Peyer's patch (tissue), 4 donors: ENCODE measurements around the gene ACSBG1. TPM values are rescaled to one million over a fixed set of nuclear protein-coding genes. Genes with fewer than 3 reads are reported as not detected.
"Not testable (repeated sequence)": the region's sequence is repeated elsewhere in the genome, so short reads cannot be mapped to it uniquely, and the experiment has no call there.

Experiments used
- DNase-seq, 3 donors: peaks; one replicate each; pipeline ENCODE4 v3.0.0-alpha.2; 2017 to 2019
- H3K27ac ChIP-seq, 4 donors: fragments of 200-600 bp; sonication (generic); one replicate each; pipeline ENCODE4 v1.5.1; 2016 to 2019
- H3K27me3 ChIP-seq, 2 donors: fragments of 200-600 bp; sonication (generic); one replicate each; pipeline ENCODE4 v1.5.1; 2019
- H3K36me3 ChIP-seq, 3 donors: fragments of 200-600 bp; sonication (generic); one replicate each; pipeline ENCODE4 v1.5.1; 2016 to 2019
- H3K4me1 ChIP-seq, 4 donors: fragments of 200-600 bp; sonication (generic); one replicate each; pipeline ENCODE4 v1.5.1; 2016 to 2019
- H3K4me3 ChIP-seq, 4 donors: fragments of 200-600 bp; sonication (generic); 1 replicate in 3 of 4; 2 replicates in 1 of 4; pipeline ENCODE4 v1.5.1; 2016 to 2019; ENCODE audit warnings: mild to moderate bottlenecking in 1 of 4
- H3K9me3 ChIP-seq, 4 donors: fragments of 200-600 bp; sonication (generic); one replicate each; pipeline ENCODE4 v1.5.1; 2016 to 2019; ENCODE audit warnings: mild to moderate bottlenecking in 1 of 4
- POLR2A ChIP-seq, 2 donors: fragments of 450-650 bp; IDR thresholded peaks; one replicate each; pipeline ENCODE4 v1.5.1; 2017; ENCODE audit warnings: antibody characterized with exemption in 2 of 2, mild to moderate bottlenecking in 2 of 2, moderate library complexity in 2 of 2
- total RNA-seq, 4 donors: library from RNA; depleted of rRNA; stranded (reverse); fragments of >200 nt; gene quantifications; one replicate each; pipeline ENCODE4 v1.1.0, GENCODE V29; 2016
- TF ChIP-seq, protein P1 (sequence below), 6 experiments: fragments of 450-650 bp in 4 of 6; fragments of 200-600 bp in 2 of 6; sonication (generic) in 1 of 6; IDR thresholded peaks; one replicate each; pipeline ENCODE4 v1.5.1; 2017 to 2019; ENCODE audit warnings: antibody characterized with exemption in 6 of 6, mild to moderate bottlenecking in 3 of 6, moderate library complexity in 1 of 6

The ACSBG1 gene
- total RNA-seq, 4 donors from 2014 or later = not detected

DNA sequence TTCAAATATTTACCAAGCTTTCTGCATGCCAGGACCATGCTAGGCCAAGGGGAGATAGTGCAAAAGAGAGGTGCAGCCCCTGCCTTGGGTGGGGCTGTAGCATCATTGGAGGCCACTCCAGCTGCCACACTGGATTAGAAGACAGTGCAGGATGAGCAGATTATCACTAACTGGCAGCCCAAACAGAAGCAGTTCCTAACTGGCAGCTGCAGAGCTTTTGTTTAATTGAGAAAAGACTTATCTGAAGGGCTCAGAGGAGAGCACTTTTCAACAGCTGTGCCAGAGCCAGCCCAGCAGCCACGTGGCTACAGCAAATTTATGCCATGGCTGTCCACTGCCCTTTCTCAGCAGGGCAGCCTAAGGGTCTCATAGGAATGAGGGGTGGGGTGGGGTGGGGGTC lies 13.5 kb upstream of the ACSBG1 start:
- TF ChIP-seq, protein P1, sequence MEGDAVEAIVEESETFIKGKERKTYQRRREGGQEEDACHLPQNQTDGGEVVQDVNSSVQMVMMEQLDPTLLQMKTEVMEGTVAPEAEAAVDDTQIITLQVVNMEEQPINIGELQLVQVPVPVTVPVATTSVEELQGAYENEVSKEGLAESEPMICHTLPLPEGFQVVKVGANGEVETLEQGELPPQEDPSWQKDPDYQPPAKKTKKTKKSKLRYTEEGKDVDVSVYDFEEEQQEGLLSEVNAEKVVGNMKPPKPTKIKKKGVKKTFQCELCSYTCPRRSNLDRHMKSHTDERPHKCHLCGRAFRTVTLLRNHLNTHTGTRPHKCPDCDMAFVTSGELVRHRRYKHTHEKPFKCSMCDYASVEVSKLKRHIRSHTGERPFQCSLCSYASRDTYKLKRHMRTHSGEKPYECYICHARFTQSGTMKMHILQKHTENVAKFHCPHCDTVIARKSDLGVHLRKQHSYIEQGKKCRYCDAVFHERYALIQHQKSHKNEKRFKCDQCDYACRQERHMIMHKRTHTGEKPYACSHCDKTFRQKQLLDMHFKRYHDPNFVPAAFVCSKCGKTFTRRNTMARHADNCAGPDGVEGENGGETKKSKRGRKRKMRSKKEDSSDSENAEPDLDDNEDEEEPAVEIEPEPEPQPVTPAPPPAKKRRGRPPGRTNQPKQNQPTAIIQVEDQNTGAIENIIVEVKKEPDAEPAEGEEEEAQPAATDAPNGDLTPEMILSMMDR (IDR thresholded peaks at IDR 0.05) = no peak
- no peak for TF ChIP-seq POLR2A (IDR thresholded peaks at IDR 0.05)
- Histone ChIP-seq H3K4me1 (peaks cover 0 to 18% (median 2%) of the 10 kb centered on the region in 4 donors), H3K36me3 (no peaks in the 10 kb centered on the region), H3K27ac (no peak overlapping the region), H3K27me3 (no peaks in the 10 kb centered on the region), H3K4me3 (no peak overlapping the region), H3K9me3 (no peaks in the 10 kb centered on the region)
- no peak for DNase-seq

GRCh38 chr15:78245976-78246620 lies 11.7 kb upstream of the ACSBG1 start:
- H3K36me3 ChIP-seq, H3K4me3 ChIP-seq, H3K27me3 ChIP-seq, DNase-seq, H3K9me3 ChIP-seq, H3K27ac ChIP-seq: not testable (repeated sequence)
- H3K4me1 ChIP-seq = peaks cover 0 to 23% (median 3%) of the 10 kb centered on the region in 4 donors

- DNase-seq = peak in 1 of 3 donors; percentile 3
- not testable (repeated sequence) for H3K27me3 ChIP-seq
These were observed 11.0 kb upstream of the ACSBG1 start for GRCh38 chr15:78245392-78245791.

GRCh38 chr15:78244893-78245292 lies 10.5 kb upstream of the ACSBG1 start:
- peak in 1 of 3 donors; percentile 11 for DNase-seq

More at GRCh38 chr15:78245392-78245791, 11.0 kb upstream of the ACSBG1 start:
- not testable (repeated sequence) for H3K36me3 ChIP-seq, H3K4me3 ChIP-seq, H3K9me3 ChIP-seq, H3K27ac ChIP-seq
- peaks cover 0 to 27% (median 4%) of the 10 kb centered on the region in 4 donors for H3K4me1 ChIP-seq

DNA sequence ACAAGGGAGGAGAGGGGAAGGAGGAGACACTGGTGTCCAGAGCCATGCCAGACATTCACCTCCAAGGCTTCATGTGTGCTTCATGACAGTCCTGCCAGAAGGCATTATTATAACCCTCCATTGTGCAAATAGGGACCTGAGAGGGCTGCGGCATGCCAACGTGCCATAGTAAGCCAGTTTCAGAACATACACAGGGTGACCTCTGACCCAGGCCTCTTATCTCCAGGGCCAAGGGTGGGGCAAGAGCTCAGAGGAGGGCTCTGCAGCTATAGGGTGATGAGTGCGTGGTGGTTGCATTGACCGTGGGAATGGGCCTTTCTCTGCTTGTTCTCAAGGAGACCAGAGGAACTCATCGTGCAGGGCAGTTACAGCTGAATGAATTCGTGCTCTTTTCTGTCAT lies 9.7 kb upstream of the ACSBG1 start:
- no peak overlapping the region for H3K4me3 ChIP-seq
- H3K9me3 ChIP-seq = no peaks in the 10 kb centered on the region
- TF ChIP-seq, protein P1 (IDR thresholded peaks at IDR 0.05) = no peak
- H3K27me3 ChIP-seq = no peaks in the 10 kb centered on the region
- H3K4me1 ChIP-seq = peaks cover 0 to 27% (median 4%) of the 10 kb centered on the region in 4 donors
- H3K27ac ChIP-seq = peak overlapping the region in 2 of 4 donors; percentile 56 to 66
- peak in 2 of 3 donors; percentile 73 to 74 for DNase-seq
- no peaks in the 10 kb centered on the region for H3K36me3 ChIP-seq

More at GRCh38 chr15:78244893-78245292, 10.5 kb upstream of the ACSBG1 start:
- H3K27ac ChIP-seq = no peak overlapping the region
- no peak overlapping the region for H3K4me3 ChIP-seq
- H3K9me3 ChIP-seq = no peaks in the 10 kb centered on the region
- TF ChIP-seq, protein P1 (IDR thresholded peaks at IDR 0.05) = no peak
- no peak for TF ChIP-seq POLR2A (IDR thresholded peaks at IDR 0.05)
- peaks cover 0 to 27% (median 4%) of the 10 kb centered on the region in 4 donors for H3K4me1 ChIP-seq
- H3K27me3 ChIP-seq = no peaks in the 10 kb centered on the region
- no peaks in the 10 kb centered on the region for H3K36me3 ChIP-seq

DNA sequence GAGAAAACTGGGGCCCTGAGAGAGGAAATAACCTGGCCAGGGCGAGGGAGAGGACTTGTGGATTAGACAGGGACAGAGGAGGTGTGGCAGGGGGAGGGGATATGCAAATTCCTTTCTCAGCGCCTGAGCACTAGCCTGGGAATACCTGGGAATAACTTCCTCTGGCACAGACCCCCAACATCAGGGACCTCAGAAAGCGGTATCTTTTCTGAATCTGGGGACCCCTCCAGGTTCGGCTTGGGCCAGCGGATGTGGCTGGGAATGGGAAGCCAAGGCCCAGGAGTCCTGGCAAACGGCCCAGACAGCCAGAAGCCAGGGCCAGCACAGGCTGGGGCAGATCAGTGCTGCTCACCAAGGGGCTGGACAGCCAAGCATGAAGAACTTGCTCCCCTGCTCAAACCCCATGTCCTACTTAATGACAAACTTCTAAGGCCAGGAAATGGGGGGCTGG lies 9.2 kb upstream of the ACSBG1 start:
- H3K4me1 ChIP-seq = peaks cover 0 to 27% (median 4%) of the 10 kb centered on the region in 4 donors
- peak in 2 of 3 donors; percentile 56 to 68 for DNase-seq
- H3K4me3 ChIP-seq = no peak overlapping the region
- H3K9me3 ChIP-seq = no peaks in the 10 kb centered on the region
- no peaks in the 10 kb centered on the region for H3K27me3 ChIP-seq
- H3K27ac ChIP-seq = peak overlapping the region in 2 of 4 donors; percentile 56 to 66
- TF ChIP-seq, protein P1 (IDR thresholded peaks at IDR 0.05) = no peak
- no peak for TF ChIP-seq POLR2A (IDR thresholded peaks at IDR 0.05)
- H3K36me3 ChIP-seq = no peaks in the 10 kb centered on the region
